Kidney capillary endothelial cell (primary cell): Measurements from ENCODE around the gene GPLD1.

Experiments
- DNase-seq: peaks from one replicate; pipeline ENCODE4 v3.0.0-alpha.2; 2018; ENCODE audit warnings: low spot score

The GPLD1 gene

DNA sequence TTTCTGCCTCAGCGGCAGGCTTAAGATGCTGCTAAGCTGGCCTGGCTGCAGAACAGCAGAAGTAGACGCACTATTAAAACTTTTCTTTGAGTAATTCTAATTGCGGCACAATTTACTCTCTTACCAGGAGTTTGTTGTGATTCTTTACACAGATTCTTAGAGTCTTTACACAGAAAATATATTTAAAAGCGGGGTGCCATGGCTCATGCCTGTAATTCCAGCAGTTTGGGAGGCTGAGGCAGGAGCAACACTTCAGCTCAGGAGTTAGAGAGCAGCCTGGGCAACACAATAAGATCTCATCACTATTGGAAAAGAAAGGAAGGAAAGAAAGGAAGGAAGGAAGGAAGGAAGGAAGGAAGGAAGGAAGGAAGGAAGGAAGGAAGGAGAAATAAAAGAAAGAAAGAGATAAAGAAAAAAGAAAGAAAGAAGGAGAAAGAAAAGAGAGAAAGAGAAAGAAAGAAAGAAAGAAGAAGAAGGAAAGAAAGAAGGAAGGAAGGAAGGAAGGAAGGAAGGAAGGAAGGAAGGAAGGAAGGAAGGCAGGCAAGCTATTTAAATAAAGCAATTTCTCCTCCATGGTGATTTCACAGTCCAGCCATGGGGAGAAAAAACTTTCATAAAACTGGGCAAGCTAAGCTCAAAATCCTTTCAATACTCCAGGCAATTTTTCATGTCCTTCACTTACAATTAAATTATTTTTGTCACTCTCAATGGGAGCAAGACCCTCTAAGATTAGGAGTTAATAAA is 107.7 kb downstream of the GPLD1 start:
- DNase-seq = no peak

DNA sequence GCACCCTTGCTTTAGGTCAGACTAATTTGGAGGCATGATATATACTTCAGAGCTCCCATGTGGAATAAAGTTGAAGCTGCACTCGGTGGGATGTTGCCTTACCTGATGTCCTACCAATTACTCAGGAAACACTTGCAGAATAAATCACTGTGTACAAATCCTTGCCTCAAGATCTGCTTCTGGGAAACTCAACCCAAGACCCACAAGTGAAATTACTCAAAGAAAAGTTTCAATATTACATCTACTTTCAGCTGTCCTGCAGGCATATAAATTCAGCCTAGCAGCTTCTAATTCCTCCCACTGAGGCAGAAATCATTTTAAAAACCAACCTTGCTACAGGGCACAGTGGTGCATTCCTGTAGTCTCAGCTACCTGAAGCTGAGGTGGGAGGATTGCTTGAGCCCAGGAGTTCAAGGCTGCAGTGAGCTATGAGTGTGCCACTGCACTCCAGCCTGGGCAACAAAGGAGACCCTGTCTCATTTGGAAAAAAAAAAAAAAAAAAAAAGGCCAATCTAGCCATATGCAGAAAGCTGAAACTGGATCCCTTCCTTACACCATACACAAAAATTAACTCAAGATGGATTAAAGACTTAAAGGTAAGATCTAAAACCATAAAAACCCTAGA is 110.8 kb downstream of the GPLD1 start:
- no peak for DNase-seq
